IPS-18a (cell line): ENCODE results near the gene HAPSTR1.

Source experiments
- H3K27ac ChIP-seq: one replicate; pipeline ENCODE4 v1.5.1; 2013; ENCODE audit warnings: low read length
- H3K27me3 ChIP-seq: one replicate; pipeline ENCODE4 v1.6.1; 2013; ENCODE audit warnings: mild to moderate bottlenecking, low read length; ENCODE audit not compliant: control insufficient read depth, insufficient read depth
- H3K36me3 ChIP-seq: one replicate; pipeline ENCODE4 v1.6.1; 2013; ENCODE audit warnings: low read depth, low read length; ENCODE audit not compliant: control insufficient read depth
- H3K4me1 ChIP-seq: one replicate; pipeline ENCODE4 v1.6.1; 2013; ENCODE audit warnings: low read depth, low read length; ENCODE audit not compliant: control insufficient read depth
- H3K4me3 ChIP-seq: one replicate; pipeline ENCODE4 v1.5.1; 2013; ENCODE audit warnings: low read length
- H3K9ac ChIP-seq: one replicate; pipeline ENCODE4 v1.6.1; 2013; ENCODE audit warnings: mild to moderate bottlenecking, low read length, moderate library complexity
- H3K9me3 ChIP-seq: one replicate; pipeline ENCODE4 v1.6.1; 2013; ENCODE audit warnings: low read depth, low read length; ENCODE audit not compliant: control insufficient read depth

Gene HAPSTR1

GRCh38 chr16:9125658-9126505, 34.4 kb downstream of the HAPSTR1 start:
- no peaks in the 10 kb centered on the region for H3K27me3 ChIP-seq
- H3K4me1 ChIP-seq, result peaks cover 10% of the 10 kb centered on the region
- no peak overlapping the region for H3K9ac ChIP-seq
- no peak overlapping the region for H3K4me3 ChIP-seq
- no peaks in the 10 kb centered on the region for H3K36me3 ChIP-seq
- no peaks in the 10 kb centered on the region for H3K9me3 ChIP-seq
- no peak overlapping the region for H3K27ac ChIP-seq

- no peaks in the 10 kb centered on the region for H3K27me3 ChIP-seq
- H3K27ac ChIP-seq, result no peak overlapping the region
- H3K4me1 ChIP-seq, result peaks cover 10% of the 10 kb centered on the region
- H3K36me3 ChIP-seq, result no peaks in the 10 kb centered on the region
- H3K9ac ChIP-seq, result no peak overlapping the region
- no peaks in the 10 kb centered on the region for H3K9me3 ChIP-seq
- H3K4me3 ChIP-seq, result no peak overlapping the region
Measured at GRCh38 chr16:9126609-9127008, 35.2 kb downstream of the HAPSTR1 start.

GRCh38 chr16:9128346-9129342, 37.2 kb downstream of the HAPSTR1 start:
- Histone ChIP-seq H3K27ac (no peak overlapping the region), H3K4me1 (peaks cover 10% of the 10 kb centered on the region), H3K36me3 (no peaks in the 10 kb centered on the region), H3K9ac (no peak overlapping the region), H3K9me3 (no peaks in the 10 kb centered on the region), H3K4me3 (no peak overlapping the region), H3K27me3 (no peaks in the 10 kb centered on the region)

GRCh38 chr16:9134306-9134705, 42.9 kb downstream of the HAPSTR1 start:
- no peaks in the 10 kb centered on the region for H3K9me3 ChIP-seq
- H3K27me3 ChIP-seq, result no peaks in the 10 kb centered on the region
- no peak overlapping the region for H3K4me3 ChIP-seq
- H3K27ac ChIP-seq, result no peak overlapping the region
- no peaks in the 10 kb centered on the region for H3K4me1 ChIP-seq
- no peak overlapping the region for H3K9ac ChIP-seq
- H3K36me3 ChIP-seq, result no peaks in the 10 kb centered on the region

DNA sequence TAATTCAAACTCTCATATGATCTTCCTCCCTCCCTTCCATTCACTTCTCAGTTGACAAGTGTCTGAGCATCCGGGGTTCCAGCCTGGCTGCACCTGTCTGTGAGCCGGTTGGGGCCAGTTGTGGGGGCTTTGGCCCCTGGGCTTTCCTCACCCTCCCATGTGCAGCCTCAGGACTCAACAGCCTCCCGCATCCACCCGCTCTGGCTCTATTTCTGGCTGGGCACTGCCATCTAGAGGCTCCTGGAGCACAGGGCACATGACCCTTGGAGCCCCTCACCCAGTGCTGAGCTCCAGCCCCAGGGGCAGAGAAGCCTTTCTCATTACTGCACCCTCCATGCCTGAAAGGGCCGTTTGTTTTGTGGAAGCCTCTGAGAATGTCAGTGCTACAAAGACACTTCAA, 43.3 kb downstream of the HAPSTR1 start:
- Histone ChIP-seq H3K27ac (no peak overlapping the region), H3K4me3 (no peak overlapping the region), H3K36me3 (no peaks in the 10 kb centered on the region), H3K4me1 (no peaks in the 10 kb centered on the region), H3K27me3 (no peaks in the 10 kb centered on the region), H3K9ac (no peak overlapping the region), H3K9me3 (no peaks in the 10 kb centered on the region)

- H3K36me3 ChIP-seq, result no peaks in the 10 kb centered on the region
- no peak overlapping the region for H3K9ac ChIP-seq
- no peak overlapping the region for H3K27ac ChIP-seq
Measured at GRCh38 chr16:9135797-9136196, 44.4 kb downstream of the HAPSTR1 start.

DNA sequence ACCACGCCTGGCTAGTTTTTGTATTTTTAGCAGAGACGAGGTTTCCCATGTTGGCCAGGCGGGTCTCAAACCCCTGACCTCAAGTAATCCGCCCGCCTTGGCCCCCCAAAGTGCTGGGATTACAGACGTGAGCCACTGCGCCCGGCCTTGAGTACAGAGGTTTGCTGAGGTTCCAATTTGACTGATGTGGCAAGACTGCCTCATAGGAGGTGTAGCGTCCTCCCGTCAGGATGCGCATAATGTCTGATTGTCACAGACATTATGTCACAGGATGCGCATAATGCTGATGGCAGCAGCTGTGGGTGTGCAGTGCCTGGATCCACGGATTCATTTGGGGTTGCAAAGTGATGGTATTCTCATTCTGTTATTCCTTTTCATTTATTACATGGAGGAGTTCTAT, 45.2 kb downstream of the HAPSTR1 start:
- no peak overlapping the region for H3K9ac ChIP-seq
- no peak overlapping the region for H3K4me3 ChIP-seq
- H3K4me1 ChIP-seq, result no peaks in the 10 kb centered on the region
- no peaks in the 10 kb centered on the region for H3K36me3 ChIP-seq
- H3K27ac ChIP-seq, result no peak overlapping the region
- H3K9me3 ChIP-seq, result no peaks in the 10 kb centered on the region
- no peaks in the 10 kb centered on the region for H3K27me3 ChIP-seq

More at GRCh38 chr16:9135797-9136196, 44.4 kb downstream of the HAPSTR1 start:
- Histone ChIP-seq H3K9me3 (no peaks in the 10 kb centered on the region), H3K27me3 (no peaks in the 10 kb centered on the region), H3K4me3 (no peak overlapping the region), H3K4me1 (no peaks in the 10 kb centered on the region)

- Histone ChIP-seq H3K4me1 (no peaks in the 10 kb centered on the region), H3K4me3 (no peak overlapping the region), H3K27me3 (no peaks in the 10 kb centered on the region), H3K36me3 (no peaks in the 10 kb centered on the region), H3K9me3 (no peaks in the 10 kb centered on the region), H3K9ac (no peak overlapping the region), H3K27ac (no peak overlapping the region)
Measured at GRCh38 chr16:9138021-9138680, 46.7 kb downstream of the HAPSTR1 start.

DNA sequence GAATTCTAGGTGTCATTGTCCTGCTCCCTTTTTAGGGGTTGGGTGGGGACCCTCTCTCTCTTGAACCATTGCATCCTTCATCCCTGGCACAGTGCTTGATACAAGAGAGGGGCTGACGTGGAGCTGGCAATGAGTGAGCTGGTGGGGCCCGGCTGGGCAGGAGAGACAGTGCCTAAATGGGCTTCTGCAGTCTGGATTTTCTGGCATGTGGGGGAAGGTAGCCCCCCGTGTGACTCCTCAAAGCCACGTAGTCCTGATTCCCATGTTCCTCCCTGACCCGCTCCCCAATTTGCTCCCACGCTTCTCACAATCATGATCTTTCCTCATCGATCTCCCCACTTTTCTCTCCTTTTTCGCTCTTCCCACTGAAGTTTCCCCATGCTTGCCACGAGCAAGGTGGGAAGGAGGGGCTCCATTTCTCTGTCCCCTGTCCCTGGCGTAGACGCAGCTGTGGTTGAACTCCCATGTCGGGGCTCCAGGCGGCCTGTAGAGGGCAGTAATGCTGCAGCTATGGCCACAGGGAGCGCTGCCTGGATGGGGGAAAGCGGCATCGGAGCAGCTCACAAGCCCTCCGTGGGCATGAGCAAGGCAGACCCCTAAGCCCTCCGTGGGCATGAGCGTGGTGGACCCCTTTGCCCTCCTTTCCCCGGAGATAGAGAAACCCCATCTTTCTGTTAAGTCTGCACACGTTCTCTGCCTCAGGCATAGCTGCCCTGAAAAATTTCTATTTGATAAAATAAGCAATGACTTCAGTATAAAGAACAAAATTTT, 47.5 kb downstream of the HAPSTR1 start:
- Histone ChIP-seq H3K27me3 (no peaks in the 10 kb centered on the region), H3K9me3 (no peaks in the 10 kb centered on the region), H3K36me3 (no peaks in the 10 kb centered on the region), H3K27ac (no peak overlapping the region), H3K9ac (no peak overlapping the region), H3K4me1 (no peaks in the 10 kb centered on the region), H3K4me3 (peak overlapping the region; percentile 25)

GRCh38 chr16:9139965-9140364, 48.5 kb downstream of the HAPSTR1 start:
- Histone ChIP-seq H3K9ac (no peak overlapping the region), H3K27ac (no peak overlapping the region), H3K36me3 (no peaks in the 10 kb centered on the region), H3K27me3 (no peaks in the 10 kb centered on the region), H3K4me3 (no peak overlapping the region), H3K9me3 (no peaks in the 10 kb centered on the region), H3K4me1 (no peaks in the 10 kb centered on the region)
